SK-N-SH (cell line): ENCODE measurements around the gene UNC13B. TPM values are rescaled to one million over a fixed set of nuclear protein-coding genes. Genes with fewer than 3 reads are reported as not detected.

ENCODE experiments used
- CTCF ChIA-PET: fragments of 300-600, 350-600 bp; formaldehyde crosslinking; extraction: SDS; loops from one replicate; lab custom pipeline; 2021; lab: Yijun Ruan, JAX
- POLR2A ChIA-PET: fragments of 350-600 bp; sonication (Branson Sonifier 250); formaldehyde crosslinking; extraction: SDS; loops from one replicate; lab custom pipeline; 2020; ENCODE audit warnings: antibody characterized with exemption, inconsistent platforms; lab: Yijun Ruan, JAX
- DNase-seq: peaks from one replicate; pipeline ENCODE4 v3.0.0; 2012
- H2AFZ ChIP-seq: fragments of 200-600 bp; sonication (generic); 2 replicates; pipeline ENCODE4 v1.8.1; 2016; ENCODE audit warnings: antibody characterized with exemption, mild to moderate bottlenecking, low read depth
- H3F3A ChIP-seq: fragments of 200-600 bp; sonication (generic); replicated peaks from 2 replicates; pipeline ENCODE3; 2016; ENCODE audit warnings: antibody characterized with exemption, mild to moderate bottlenecking; ENCODE audit not compliant: insufficient read depth
- H3K27ac ChIP-seq, 2 experiments: fragments of 200-500 bp in 1 of 2; fragments of 200-600 bp in 1 of 2; sonication (Bioruptor generic) in 1 of 2; sonication (generic), shearing (Covaris generic) in 1 of 2; 2 replicates each; pipeline versions ENCODE4 v1.5.1 to v1.6.1; 2014 to 2016; ENCODE audit warnings: low read depth in 2 of 2, inconsistent platforms in 1 of 2, low read length in 1 of 2, mild to moderate bottlenecking in 1 of 2, mixed read lengths in 1 of 2
- H3K27me3 ChIP-seq: fragments of 200-600 bp; sonication (generic), shearing (Covaris generic); 2 replicates; pipeline ENCODE4 v1.6.1; 2016; ENCODE audit warnings: mixed run types; ENCODE audit not compliant: insufficient read depth
- H3K36me3 ChIP-seq, 2 experiments: fragments of 200-500 bp in 1 of 2; fragments of 200-600 bp in 1 of 2; sonication (Bioruptor generic) in 1 of 2; sonication (generic) in 1 of 2; replicated peaks in 1 of 2; 2 replicates each; pipeline versions ENCODE3 to v1.5.1; 2014 to 2016; ENCODE audit warnings: low read length in 1 of 2, mild to moderate bottlenecking in 1 of 2; ENCODE audit not compliant: insufficient read depth in 2 of 2, control insufficient read depth in 1 of 2
- H3K4me1 ChIP-seq, 2 experiments: fragments of 200-500 bp in 1 of 2; fragments of 200-600 bp in 1 of 2; sonication (Bioruptor generic) in 1 of 2; sonication (generic), shearing (Covaris generic) in 1 of 2; 2 replicates each; pipeline versions ENCODE4 v1.5.1 to v1.6.1; 2014 to 2016; ENCODE audit warnings: low read depth in 1 of 2, low read length in 1 of 2, mixed run types in 1 of 2; ENCODE audit not compliant: insufficient read depth in 2 of 2, control insufficient read depth in 1 of 2
- H3K4me2 ChIP-seq: fragments of 200-600 bp; sonication (generic), shearing (Covaris generic); 2 replicates; pipeline ENCODE4 v1.6.1; 2017; ENCODE audit warnings: mixed run types
- H3K4me3 ChIP-seq, 2 experiments: fragments of 200-500 bp in 1 of 2; fragments of 200-600 bp in 1 of 2; sonication (Bioruptor generic) in 1 of 2; sonication (generic), shearing (Covaris generic) in 1 of 2; 2 replicates each; pipeline versions ENCODE4 v1.5.1 to v1.8.1; 2014 to 2016; ENCODE audit warnings: low read depth in 2 of 2, inconsistent platforms in 1 of 2, low read length in 1 of 2, mild to moderate bottlenecking in 1 of 2, mixed read lengths in 1 of 2, moderate library complexity in 1 of 2
- H3K79me2 ChIP-seq: fragments of 200-600 bp; sonication (generic); 2 replicates; pipeline ENCODE4 v1.8.1; 2017; ENCODE audit warnings: mild to moderate bottlenecking; ENCODE audit not compliant: insufficient read depth
- H3K9ac ChIP-seq: fragments of 200-600 bp; sonication (generic); 2 replicates; pipeline ENCODE4 v1.6.1; 2017; ENCODE audit warnings: mixed run types
- H3K9me2 ChIP-seq: fragments of 200-600 bp; sonication (generic); 2 replicates; pipeline ENCODE4 v1.6.1; 2017; ENCODE audit warnings: mixed run types
- H3K9me3 ChIP-seq: fragments of 200-600 bp; sonication (generic); 2 replicates; pipeline ENCODE4 v1.6.1; 2017; ENCODE audit warnings: mixed run types, mild to moderate bottlenecking, moderate library complexity
- H4K20me1 ChIP-seq: fragments of 200-600 bp; sonication (generic); 2 replicates; pipeline ENCODE4 v1.6.1; 2017; ENCODE audit warnings: mild to moderate bottlenecking, mixed run types; ENCODE audit not compliant: insufficient read depth
- CHD2 ChIP-seq: fragments of 150-350 bp; IDR thresholded peaks from 2 replicates; pipeline ENCODE4 v1.6.1; 2018; ENCODE audit warnings: low read length; ENCODE audit not compliant: partially characterized antibody
- ELF1 ChIP-seq: IDR thresholded peaks from 2 replicates; pipeline ENCODE4 v1.4.0; 2012
- EZH2phosphoT487 ChIP-seq: fragments of 200-600 bp; sonication (generic); IDR thresholded peaks from 2 replicates; pipeline ENCODE4 v1.6.1; 2017; ENCODE audit warnings: low read depth, mixed run types, mild to moderate bottlenecking, antibody characterized with exemption, moderate library complexity, borderline replicate concordance
- FOXJ3 ChIP-seq: sonication (generic); formaldehyde crosslinking; IDR thresholded peaks from 2 replicates; pipeline ENCODE4 v1.5.1; 2020; ENCODE audit warnings: mild to moderate bottlenecking, missing genetic modification reagents
- FOXM1 ChIP-seq: IDR thresholded peaks from 2 replicates; pipeline ENCODE4 v1.4.0; 2012; ENCODE audit warnings: low read depth, mild to moderate bottlenecking
- GABPA ChIP-seq: IDR thresholded peaks from 2 replicates; pipeline ENCODE4 v1.4.0; 2012; ENCODE audit warnings: low read depth, mild to moderate bottlenecking
- GATA2 ChIP-seq: sonication (generic); formaldehyde crosslinking; IDR thresholded peaks from 2 replicates; pipeline ENCODE4 v1.5.0; 2020; ENCODE audit warnings: mild to moderate bottlenecking, missing genetic modification reagents
- JUND ChIP-seq: IDR thresholded peaks from 2 replicates; pipeline ENCODE4 v1.4.0; 2012
- NRF1 ChIP-seq: IDR thresholded peaks from 2 replicates; pipeline ENCODE4 v1.6.1; 2012; ENCODE audit warnings: low read depth, mild to moderate bottlenecking, low read length
- POLR2AphosphoS5 ChIP-seq: IDR thresholded peaks from 2 replicates; pipeline ENCODE4 v1.6.1; 2012; ENCODE audit warnings: low read depth, low read length
- RAD21 ChIP-seq: IDR thresholded peaks from 2 replicates; pipeline ENCODE4 v1.6.1; 2012; ENCODE audit warnings: mild to moderate bottlenecking, low read length
- RCOR1 ChIP-seq: fragments of 150-350 bp; IDR thresholded peaks from 2 replicates; pipeline ENCODE4 v1.6.1; 2017; ENCODE audit warnings: antibody characterized with exemption, low read length
- RFX5 ChIP-seq: IDR thresholded peaks from 2 replicates; pipeline ENCODE4 v1.6.1; 2012; ENCODE audit warnings: mild to moderate bottlenecking, improper control_type of control experiment, low read length
- SMC3 ChIP-seq: IDR thresholded peaks from 2 replicates; pipeline ENCODE4 v1.6.1; 2012; ENCODE audit warnings: low read depth, low read length, improper control_type of control experiment
- TAF1 ChIP-seq: IDR thresholded peaks from 2 replicates; pipeline ENCODE4 v1.6.1; 2012; ENCODE audit warnings: low read depth, mild to moderate bottlenecking, low read length, moderate library complexity, borderline replicate concordance
- TCF12 ChIP-seq: IDR thresholded peaks from 2 replicates; pipeline ENCODE4 v1.4.0; 2012
- TEAD4 ChIP-seq: IDR thresholded peaks from 2 replicates; pipeline ENCODE4 v1.4.0; 2012; ENCODE audit warnings: mild to moderate bottlenecking, borderline replicate concordance; ENCODE audit not compliant: insufficient read depth
- WGBS: methylation state at CpG from one replicate; pipeline ENCODE4 v1.1.6; 2017; ENCODE audit warnings: low lambda C conversion rate; 5-methylcytosine and 5-hydroxymethylcytosine counted together
- polyA plus RNA-seq, 3 experiments: library from polyadenylated mRNA; depleted of rRNA; stranded (reverse); fragments of >200 nt; gene quantifications; 2 replicates each; pipeline ENCODE4 v1.2.3, GENCODE V29; 2012
- TF ChIP-seq, protein P1 (sequence below): fragments of 200-600 bp; sonication (generic); IDR thresholded peaks from 2 replicates; pipeline ENCODE4 v1.6.1; 2017; ENCODE audit warnings: antibody characterized with exemption, mild to moderate bottlenecking, moderate library complexity
- TF ChIP-seq, protein P2 (sequence below): IDR thresholded peaks from 2 replicates; pipeline ENCODE4 v1.4.0; 2012; ENCODE audit warnings: low read depth
- TF ChIP-seq, protein P3 (sequence below): fragments of 150-350 bp; IDR thresholded peaks from 2 replicates; pipeline ENCODE4 v1.6.1; 2016; ENCODE audit warnings: mild to moderate bottlenecking, low read depth, low read length
- TF ChIP-seq, protein P4 (sequence below): IDR thresholded peaks from 2 replicates; pipeline ENCODE4; 2012
- TF ChIP-seq, protein P5 (sequence below): IDR thresholded peaks from 2 replicates; pipeline ENCODE4 v1.4.0; 2012; ENCODE audit warnings: low read depth, borderline replicate concordance

Gene UNC13B
- polyA plus RNA-seq, 1 of the 3 experiments (the other 2 are of a cell fraction): 8.1 TPM

DNA sequence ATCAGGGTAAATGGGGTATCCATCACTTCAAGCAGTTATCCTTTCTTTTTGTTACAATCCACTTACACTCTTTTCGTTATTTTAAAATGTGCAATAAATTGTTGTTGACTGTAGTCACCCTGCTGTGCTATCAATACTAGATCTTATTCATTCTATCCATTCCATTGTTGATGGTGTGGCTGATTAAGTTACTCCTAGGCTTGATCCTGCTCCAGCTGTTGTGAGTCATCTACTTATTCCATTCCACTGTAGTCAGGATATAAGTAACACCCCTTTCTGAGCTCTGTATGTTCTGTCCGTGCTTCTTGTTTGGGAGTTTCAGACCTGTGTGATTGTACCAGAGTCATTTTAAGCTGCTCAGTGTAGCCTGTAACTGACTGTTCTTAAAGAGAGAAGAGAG lies 205.6 kb downstream of the UNC13B start (continued):
- TF ChIP-seq, protein P1, sequence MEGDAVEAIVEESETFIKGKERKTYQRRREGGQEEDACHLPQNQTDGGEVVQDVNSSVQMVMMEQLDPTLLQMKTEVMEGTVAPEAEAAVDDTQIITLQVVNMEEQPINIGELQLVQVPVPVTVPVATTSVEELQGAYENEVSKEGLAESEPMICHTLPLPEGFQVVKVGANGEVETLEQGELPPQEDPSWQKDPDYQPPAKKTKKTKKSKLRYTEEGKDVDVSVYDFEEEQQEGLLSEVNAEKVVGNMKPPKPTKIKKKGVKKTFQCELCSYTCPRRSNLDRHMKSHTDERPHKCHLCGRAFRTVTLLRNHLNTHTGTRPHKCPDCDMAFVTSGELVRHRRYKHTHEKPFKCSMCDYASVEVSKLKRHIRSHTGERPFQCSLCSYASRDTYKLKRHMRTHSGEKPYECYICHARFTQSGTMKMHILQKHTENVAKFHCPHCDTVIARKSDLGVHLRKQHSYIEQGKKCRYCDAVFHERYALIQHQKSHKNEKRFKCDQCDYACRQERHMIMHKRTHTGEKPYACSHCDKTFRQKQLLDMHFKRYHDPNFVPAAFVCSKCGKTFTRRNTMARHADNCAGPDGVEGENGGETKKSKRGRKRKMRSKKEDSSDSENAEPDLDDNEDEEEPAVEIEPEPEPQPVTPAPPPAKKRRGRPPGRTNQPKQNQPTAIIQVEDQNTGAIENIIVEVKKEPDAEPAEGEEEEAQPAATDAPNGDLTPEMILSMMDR: no peak
- TF ChIP-seq, protein P2, sequence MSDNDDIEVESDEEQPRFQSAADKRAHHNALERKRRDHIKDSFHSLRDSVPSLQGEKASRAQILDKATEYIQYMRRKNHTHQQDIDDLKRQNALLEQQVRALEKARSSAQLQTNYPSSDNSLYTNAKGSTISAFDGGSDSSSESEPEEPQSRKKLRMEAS: no peak
- peak; percentile 57; the same call in 1 of the 2 replicates for TF ChIP-seq POLR2AphosphoS5
- no peak for TF ChIP-seq NRF1
- no peak for TF ChIP-seq RFX5
- TF ChIP-seq SMC3: no peak
- no peak for TF ChIP-seq GATA2 (CRISPR knock-in tag)
- no peak for TF ChIP-seq GABPA
- TF ChIP-seq FOXM1: no peak
- TF ChIP-seq RAD21: no peak
- TF ChIP-seq TEAD4: peak; percentile 72; the same call in 1 of the 2 replicates
- TF ChIP-seq TAF1: no peak; the same call in 1 of the 2 replicates
- peak; percentile 85 for TF ChIP-seq TCF12
- TF ChIP-seq JUND: peak; percentile 96
- no peak for TF ChIP-seq ELF1
- TF ChIP-seq, all 33 proteins: peak for 7

DNA sequence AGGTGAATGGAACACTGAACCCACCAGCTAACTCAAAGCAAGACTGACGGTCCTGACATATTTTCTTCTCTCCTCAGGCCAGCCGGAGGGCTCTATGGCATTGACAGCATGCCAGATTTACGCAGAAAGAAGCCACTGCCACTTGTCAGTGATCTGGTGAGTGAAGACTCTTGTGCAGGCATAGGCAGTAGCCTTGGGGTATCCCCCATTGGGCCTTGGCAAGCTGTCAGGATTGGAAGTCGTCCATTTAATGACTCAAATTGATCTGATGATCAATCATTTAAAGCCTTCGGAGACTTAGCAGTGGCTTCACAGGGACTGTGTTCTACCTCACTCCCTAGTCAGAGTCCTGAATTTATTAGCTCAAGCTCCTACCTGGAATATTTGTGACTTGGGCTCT lies 208.4 kb downstream of the UNC13B start:
- Histone ChIP-seq H3K27ac (no peak overlapping the region), H3K36me3 (peaks cover 0 to 2% of the 10 kb centered on the region in 2 experiments), H3F3A (peaks cover 12% of the 10 kb centered on the region), H3K4me2 (no peak overlapping the region), H2AFZ (no peak overlapping the region), H3K4me1 (peaks cover 0 to 14% of the 10 kb centered on the region in 2 experiments; a peak in 1 of 4 replicates), H3K4me3 (no peak overlapping the region), H3K27me3 (no peaks in the 10 kb centered on the region), H3K79me2 (no peaks in the 10 kb centered on the region), H4K20me1 (no peaks in the 10 kb centered on the region), H3K9ac (no peak overlapping the region), H3K9me2 (no peaks in the 10 kb centered on the region), H3K9me3 (no peaks in the 10 kb centered on the region)
- ChIA-PET POLR2A (no interaction called here), CTCF (no interaction called here)
- 82% methylated on average over 5 of the region's 5 CpGs for WGBS
- no peak for DNase-seq
- no peak for TF ChIP-seq FOXJ3 (CRISPR knock-in tag)
- no peak for TF ChIP-seq TCF12
- no peak for TF ChIP-seq NRF1
- no peak for TF ChIP-seq EZH2phosphoT487
- TF ChIP-seq, protein P3, sequence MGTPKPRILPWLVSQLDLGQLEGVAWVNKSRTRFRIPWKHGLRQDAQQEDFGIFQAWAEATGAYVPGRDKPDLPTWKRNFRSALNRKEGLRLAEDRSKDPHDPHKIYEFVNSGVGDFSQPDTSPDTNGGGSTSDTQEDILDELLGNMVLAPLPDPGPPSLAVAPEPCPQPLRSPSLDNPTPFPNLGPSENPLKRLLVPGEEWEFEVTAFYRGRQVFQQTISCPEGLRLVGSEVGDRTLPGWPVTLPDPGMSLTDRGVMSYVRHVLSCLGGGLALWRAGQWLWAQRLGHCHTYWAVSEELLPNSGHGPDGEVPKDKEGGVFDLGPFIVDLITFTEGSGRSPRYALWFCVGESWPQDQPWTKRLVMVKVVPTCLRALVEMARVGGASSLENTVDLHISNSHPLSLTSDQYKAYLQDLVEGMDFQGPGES: no peak
- TF ChIP-seq, protein P4, sequence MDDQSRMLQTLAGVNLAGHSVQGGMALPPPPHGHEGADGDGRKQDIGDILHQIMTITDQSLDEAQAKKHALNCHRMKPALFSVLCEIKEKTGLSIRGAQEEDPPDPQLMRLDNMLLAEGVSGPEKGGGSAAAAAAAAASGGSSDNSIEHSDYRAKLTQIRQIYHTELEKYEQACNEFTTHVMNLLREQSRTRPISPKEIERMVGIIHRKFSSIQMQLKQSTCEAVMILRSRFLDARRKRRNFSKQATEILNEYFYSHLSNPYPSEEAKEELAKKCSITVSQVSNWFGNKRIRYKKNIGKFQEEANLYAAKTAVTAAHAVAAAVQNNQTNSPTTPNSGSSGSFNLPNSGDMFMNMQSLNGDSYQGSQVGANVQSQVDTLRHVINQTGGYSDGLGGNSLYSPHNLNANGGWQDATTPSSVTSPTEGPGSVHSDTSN: no peak
- no peak for TF ChIP-seq CHD2
- TF ChIP-seq RFX5: no peak
- no peak for TF ChIP-seq RCOR1
- TF ChIP-seq, protein P5, sequence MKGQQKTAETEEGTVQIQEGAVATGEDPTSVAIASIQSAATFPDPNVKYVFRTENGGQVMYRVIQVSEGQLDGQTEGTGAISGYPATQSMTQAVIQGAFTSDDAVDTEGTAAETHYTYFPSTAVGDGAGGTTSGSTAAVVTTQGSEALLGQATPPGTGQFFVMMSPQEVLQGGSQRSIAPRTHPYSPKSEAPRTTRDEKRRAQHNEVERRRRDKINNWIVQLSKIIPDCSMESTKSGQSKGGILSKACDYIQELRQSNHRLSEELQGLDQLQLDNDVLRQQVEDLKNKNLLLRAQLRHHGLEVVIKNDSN: no peak
- TF ChIP-seq, all 33 proteins: peak for 0
